Activated T-cell treated with anti-CD3 and anti-CD28 coated beads, Interleukin-2, amount 50 U/mL, for 72 hours (primary cell): ENCODE data around the gene RASGRP3. TPM values are rescaled to one million over a fixed set of nuclear protein-coding genes. Genes with fewer than 3 reads are reported as not detected.
"Not testable (repeated sequence)": the region's sequence is repeated elsewhere in the genome, so short reads cannot be mapped to it uniquely, and the experiment has no call there.

ENCODE experiments used
- ATAC-seq, 2 donors: fragments of 150-1000 bp; cut with Tn5 transposase; replicated peaks in 1 of 2; 2 replicates each; pipeline ENCODE4 v1.10.0; 2021; ENCODE audit warnings: moderate library complexity in 2 of 2, mild to moderate bottlenecking in 1 of 2
- DNase-seq, 2 donors: peaks; one replicate each; pipeline ENCODE4 v3.0.0; 2021 to 2022; ENCODE audit warnings: mixed read lengths in 1 of 2
- H3K27ac Mint-ChIP-seq: one replicate; pipeline ENCODE4 v1.8.0; 2022; ENCODE audit warnings: mild to moderate bottlenecking, moderate library complexity, mixed read lengths
- H3K27me3 Mint-ChIP-seq: one replicate; pipeline ENCODE4 v1.8.0; 2022; ENCODE audit warnings: low read depth, mixed read lengths
- H3K36me3 Mint-ChIP-seq, 2 donors: one replicate each; pipeline ENCODE4 v1.8.0; 2022; ENCODE audit warnings: mixed read lengths in 2 of 2, mild to moderate bottlenecking in 1 of 2; ENCODE audit not compliant: insufficient read depth in 2 of 2
- H3K4me1 Mint-ChIP-seq: one replicate; pipeline ENCODE4 v1.8.0; 2022; ENCODE audit warnings: low read depth, mixed read lengths
- H3K4me3 Mint-ChIP-seq, 2 donors: one replicate each; pipeline ENCODE4 v1.8.0; 2022; ENCODE audit warnings: mild to moderate bottlenecking in 2 of 2, mixed read lengths in 2 of 2, moderate library complexity in 2 of 2
- H3K9me3 Mint-ChIP-seq, 2 donors: one replicate each; pipeline ENCODE4 v1.8.0; 2022; ENCODE audit warnings: mixed read lengths in 2 of 2
- total RNA-seq, 2 donors: library from RNA; stranded (reverse); gene quantifications; one replicate each; pipeline ENCODE4 v1.2.3, GENCODE V29; 2022

The RASGRP3 gene
- total RNA-seq, 2 donors from 2014 or later, result 3.1 to 3.8 TPM

GRCh38 chr2:33442528-33443079 lies 33.8 kb upstream of the RASGRP3 start:
- Mint-ChIP-seq H3K27ac (no peak overlapping the region), H3K36me3 (no peaks in the 10 kb centered on the region), H3K27me3 (peaks cover 4% of the 10 kb centered on the region), H3K4me1 (no peaks in the 10 kb centered on the region), H3K4me3 (no peak overlapping the region), H3K9me3 (no peaks in the 10 kb centered on the region)
- no peak for ATAC-seq
- no peak for DNase-seq

- no peak overlapping the region for H3K27ac Mint-ChIP-seq
- no peaks in the 10 kb centered on the region for H3K27me3 Mint-ChIP-seq
- DNase-seq (no peak), ATAC-seq (no peak)
- H3K36me3 Mint-ChIP-seq, result no peaks in the 10 kb centered on the region
- H3K4me3 Mint-ChIP-seq, result no peak overlapping the region
- H3K4me1 Mint-ChIP-seq, result no peaks in the 10 kb centered on the region
- no peaks in the 10 kb centered on the region for H3K9me3 Mint-ChIP-seq
Measured at GRCh38 chr2:33443274-33443829, 33.1 kb upstream of the RASGRP3 start.

GRCh38 chr2:33444967-33445366 lies 31.5 kb upstream of the RASGRP3 start:
- Mint-ChIP-seq H3K27me3 (no peaks in the 10 kb centered on the region), H3K9me3 (no peaks in the 10 kb centered on the region), H3K4me1 (no peaks in the 10 kb centered on the region), H3K36me3 (no peaks in the 10 kb centered on the region), H3K27ac (no peak overlapping the region), H3K4me3 (no peak overlapping the region)
- no peak for ATAC-seq
- DNase-seq, result no peak

GRCh38 chr2:33448220-33448899 lies 28.1 kb upstream of the RASGRP3 start:
- Mint-ChIP-seq H3K4me3 (no peak overlapping the region), H3K4me1 (no peaks in the 10 kb centered on the region), H3K36me3 (peaks cover 0 to 6% of the 10 kb centered on the region in 2 donors), H3K27me3 (no peaks in the 10 kb centered on the region), H3K9me3 (peaks cover 6 to 8% of the 10 kb centered on the region in 2 donors), H3K27ac (no peak overlapping the region)
- ATAC-seq, result no peak
- DNase-seq, result no peak

- Mint-ChIP-seq H3K36me3 (peaks cover 0 to 6% of the 10 kb centered on the region in 2 donors), H3K4me3 (no peak overlapping the region), H3K27ac (no peak overlapping the region), H3K27me3 (no peaks in the 10 kb centered on the region), H3K4me1 (no peaks in the 10 kb centered on the region), H3K9me3 (peaks cover 6 to 10% of the 10 kb centered on the region in 2 donors)
- ATAC-seq (no peak), DNase-seq (no peak)
Measured at GRCh38 chr2:33451214-33451613, 25.2 kb upstream of the RASGRP3 start.

GRCh38 chr2:33451825-33452224 lies 24.6 kb upstream of the RASGRP3 start:
- peaks cover 6 to 10% of the 10 kb centered on the region in 2 donors for H3K9me3 Mint-ChIP-seq
- no peaks in the 10 kb centered on the region for H3K27me3 Mint-ChIP-seq
- DNase-seq (no peak), ATAC-seq (no peak)
- peaks cover 0 to 6% of the 10 kb centered on the region in 2 donors for H3K36me3 Mint-ChIP-seq
- H3K4me3 Mint-ChIP-seq, result no peak overlapping the region
- no peaks in the 10 kb centered on the region for H3K4me1 Mint-ChIP-seq
- H3K27ac Mint-ChIP-seq, result no peak overlapping the region

GRCh38 chr2:33452545-33452944 lies 23.9 kb upstream of the RASGRP3 start:
- no peaks in the 10 kb centered on the region for H3K27me3 Mint-ChIP-seq
- H3K9me3 Mint-ChIP-seq, result peaks cover 6 to 10% of the 10 kb centered on the region in 2 donors
- DNase-seq (no peak), ATAC-seq (no peak)
- no peaks in the 10 kb centered on the region for H3K4me1 Mint-ChIP-seq
- no peak overlapping the region for H3K27ac Mint-ChIP-seq
- H3K36me3 Mint-ChIP-seq, result peaks cover 0 to 6% of the 10 kb centered on the region in 2 donors
- no peak overlapping the region for H3K4me3 Mint-ChIP-seq

- Mint-ChIP-seq H3K9me3 (peaks cover 6 to 10% of the 10 kb centered on the region in 2 donors), H3K4me1 (no peaks in the 10 kb centered on the region), H3K27ac (no peak overlapping the region), H3K27me3 (no peaks in the 10 kb centered on the region), H3K36me3 (peaks cover 0 to 6% of the 10 kb centered on the region in 2 donors), H3K4me3 (no peak overlapping the region)
- ATAC-seq, result no peak
- DNase-seq, result no peak
Measured at GRCh38 chr2:33453905-33454479, 22.5 kb upstream of the RASGRP3 start.

GRCh38 chr2:33457556-33458247 lies 18.7 kb upstream of the RASGRP3 start:
- H3K9me3 Mint-ChIP-seq, result peaks cover 0 to 4% of the 10 kb centered on the region in 2 donors
- no peaks in the 10 kb centered on the region for H3K27me3 Mint-ChIP-seq
- no peak for ATAC-seq

GRCh38 chr2:33458248-33458819 lies 18.1 kb upstream of the RASGRP3 start:
- Mint-ChIP-seq H3K4me3 (no peak overlapping the region), H3K36me3 (no peaks in the 10 kb centered on the region), H3K4me1 (no peaks in the 10 kb centered on the region), H3K27ac (no peak overlapping the region), H3K9me3 (peaks cover 0 to 2% of the 10 kb centered on the region in 2 donors), H3K27me3 (no peaks in the 10 kb centered on the region)
- no peak for DNase-seq
- ATAC-seq, result no peak

More at GRCh38 chr2:33457556-33458247, 18.7 kb upstream of the RASGRP3 start:
- Mint-ChIP-seq H3K36me3 (peaks cover 0 to 3% of the 10 kb centered on the region in 2 donors), H3K4me1 (no peaks in the 10 kb centered on the region), H3K4me3 (no peak overlapping the region), H3K27ac (no peak overlapping the region)
- no peak for DNase-seq

- DNase-seq, result no peak
- no peak for ATAC-seq
- H3K36me3 Mint-ChIP-seq, result no peaks in the 10 kb centered on the region
- H3K4me3 Mint-ChIP-seq, result no peak overlapping the region
- H3K27me3 Mint-ChIP-seq, result no peaks in the 10 kb centered on the region
- H3K4me1 Mint-ChIP-seq, result no peaks in the 10 kb centered on the region
- no peak overlapping the region for H3K27ac Mint-ChIP-seq
- H3K9me3 Mint-ChIP-seq, result no peaks in the 10 kb centered on the region
Measured at GRCh38 chr2:33459745-33460144, 16.7 kb upstream of the RASGRP3 start.

- H3K9me3 Mint-ChIP-seq, ATAC-seq, H3K4me1 Mint-ChIP-seq, H3K27ac Mint-ChIP-seq, H3K4me3 Mint-ChIP-seq, H3K36me3 Mint-ChIP-seq, H3K27me3 Mint-ChIP-seq, DNase-seq: not testable (repeated sequence)
Measured at GRCh38 chr2:33462512-33462911, 13.9 kb upstream of the RASGRP3 start.

GRCh38 chr2:33467413-33467812 lies 9.0 kb upstream of the RASGRP3 start:
- Mint-ChIP-seq H3K4me1 (no peaks in the 10 kb centered on the region), H3K27ac (no peak overlapping the region), H3K4me3 (no peak overlapping the region), H3K9me3 (no peaks in the 10 kb centered on the region), H3K36me3 (no peaks in the 10 kb centered on the region), H3K27me3 (no peaks in the 10 kb centered on the region)
- no peak for ATAC-seq
- DNase-seq, result no peak
